CD14-positive monocyte (primary cell): ENCODE results near the gene ADAMTSL2. TPM values are rescaled to one million over a fixed set of nuclear protein-coding genes. Genes with fewer than 3 reads are reported as not detected.

Experiments
- DNase-seq, 3 donors: peaks; one replicate each; pipeline ENCODE4 v3.0.0-alpha.2; 2011 to 2022
- H2AFZ ChIP-seq: 2 replicates; pipeline ENCODE4 v1.6.0; 2012; ENCODE audit warnings: mild to moderate bottlenecking, low read depth, low read length, inconsistent platforms; ENCODE audit not compliant: insufficient read depth, poor library complexity, severe bottlenecking
- H3K27ac ChIP-seq, 2 donors: 1 replicate in 1 of 2; 2 replicates in 1 of 2; pipeline ENCODE4 v1.5.1; 2012 to 2013; ENCODE audit warnings: low read length in 2 of 2, control low read depth in 1 of 2, inconsistent platforms in 1 of 2, low read depth in 1 of 2, mild to moderate bottlenecking in 1 of 2
- H3K27me3 ChIP-seq, 2 donors: one replicate each; pipeline versions ENCODE4 v1.6.0 to v1.6.1; 2011 to 2013; ENCODE audit warnings: low read length in 2 of 2; ENCODE audit not compliant: control insufficient read depth in 2 of 2, insufficient read depth in 2 of 2
- H3K36me3 ChIP-seq, 2 donors: replicated peaks in 1 of 2; 1 replicate in 1 of 2; 2 replicates in 1 of 2; pipeline versions ENCODE4 v1.5.1 to v1.6.1; 2012 to 2013; ENCODE audit warnings: low read length in 2 of 2, control low read depth in 1 of 2, inconsistent platforms in 1 of 2, mild to moderate bottlenecking in 1 of 2; ENCODE audit not compliant: insufficient read depth in 2 of 2, control insufficient read depth in 1 of 2
- H3K4me1 ChIP-seq, 2 donors: 1 replicate in 1 of 2; 2 replicates in 1 of 2; pipeline versions ENCODE4 v1.5.1 to v1.6.1; 2012 to 2013; ENCODE audit warnings: low read length in 2 of 2, control low read depth in 1 of 2, inconsistent platforms in 1 of 2, mild to moderate bottlenecking in 1 of 2, moderate library complexity in 1 of 2; ENCODE audit not compliant: insufficient read depth in 2 of 2, control insufficient read depth in 1 of 2
- H3K4me2 ChIP-seq: replicated peaks from 2 replicates; pipeline ENCODE3; 2012; ENCODE audit warnings: low read length, moderate library complexity, mild to moderate bottlenecking; ENCODE audit not compliant: poor library complexity, severe bottlenecking; ENCODE audit errors: extremely low read depth
- H3K4me3 ChIP-seq, 3 experiments: fragments of 200-600 bp in 1 of 3; sonication (generic) in 1 of 3; replicated peaks in 1 of 3; 1 replicate in 2 of 3; 2 replicates in 1 of 3; pipeline ENCODE4 v1.5.1; 2011 to 2013; ENCODE audit warnings: low read length in 3 of 3, mild to moderate bottlenecking in 3 of 3, control low read depth in 2 of 3, low read depth in 2 of 3, inconsistent platforms in 1 of 3, moderate library complexity in 1 of 3
- H3K79me2 ChIP-seq: 2 replicates; pipeline ENCODE4 v1.6.0; 2012; ENCODE audit warnings: mild to moderate bottlenecking, control low read depth, inconsistent platforms, low read length, moderate library complexity; ENCODE audit not compliant: insufficient read depth
- H3K9ac ChIP-seq: 2 replicates; pipeline ENCODE4 v1.6.0; 2017; ENCODE audit warnings: low read length, mild to moderate bottlenecking; ENCODE audit not compliant: insufficient read depth, poor library complexity, severe bottlenecking
- H3K9me3 ChIP-seq, 2 donors: replicated peaks in 1 of 2; 1 replicate in 1 of 2; 2 replicates in 1 of 2; pipeline versions ENCODE4 v1.5.1 to v1.6.1; 2012 to 2013; ENCODE audit warnings: low read length in 2 of 2, control low read depth in 1 of 2; ENCODE audit not compliant: control insufficient read depth in 1 of 2, insufficient read depth in 1 of 2
- H4K20me1 ChIP-seq: 2 replicates; pipeline ENCODE4 v1.6.0; 2012; ENCODE audit warnings: mild to moderate bottlenecking, low read length, control low read depth, moderate library complexity; ENCODE audit not compliant: insufficient read depth
- H3K27ac Mint-ChIP-seq, 7 donors: one replicate each; pipeline ENCODE4 v1.8.0; 2020; ENCODE audit warnings: mild to moderate bottlenecking in 7 of 7, mixed read lengths in 7 of 7, moderate library complexity in 6 of 7, inconsistent platforms in 2 of 7
- H3K27me3 Mint-ChIP-seq, 3 donors: one replicate each; pipeline ENCODE4 v1.8.0; 2021 to 2022; ENCODE audit warnings: low read depth in 3 of 3, mild to moderate bottlenecking in 3 of 3, mixed read lengths in 3 of 3, moderate library complexity in 3 of 3, inconsistent platforms in 1 of 3
- H3K36me3 Mint-ChIP-seq, 2 donors: one replicate each; pipeline ENCODE4 v1.8.0; 2020; ENCODE audit warnings: mixed read lengths in 2 of 2, inconsistent platforms in 1 of 2, mild to moderate bottlenecking in 1 of 2
- H3K4me1 Mint-ChIP-seq: one replicate; pipeline ENCODE4 v1.8.0; 2020; ENCODE audit warnings: mild to moderate bottlenecking, mixed read lengths
- H3K4me3 Mint-ChIP-seq, 2 donors: one replicate each; pipeline ENCODE4 v1.8.0; 2020; ENCODE audit warnings: mild to moderate bottlenecking in 2 of 2, mixed read lengths in 2 of 2, moderate library complexity in 1 of 2
- H3K9me3 Mint-ChIP-seq, 7 donors: one replicate each; pipeline ENCODE4 v1.8.0; 2020 to 2022; ENCODE audit warnings: mixed read lengths in 7 of 7, mild to moderate bottlenecking in 6 of 7, moderate library complexity in 6 of 7, inconsistent platforms in 2 of 7
- CTCF ChIP-seq: fragments of 200-600 bp; IDR thresholded peaks from one replicate; pipeline ENCODE4 v1.8.0; 2022; ENCODE audit warnings: antibody characterized with exemption, mild to moderate bottlenecking
- WGBS: methylation state at CpG from one replicate; pipeline ENCODE4 v1.1.5; 2013; ENCODE audit warnings: missing lambda C conversion rate; ENCODE audit not compliant: insufficient coverage; 5-methylcytosine and 5-hydroxymethylcytosine counted together
- intact Hi-C, 2 donors: fragments of 100-400 bp; cut with micrococcal nuclease; formaldehyde crosslinking; loops; one replicate each; pipeline versions ENCODE4 v1.15.0 to v1.15.1; 2023
- polyA plus RNA-seq, 3 donors: library from polyadenylated mRNA; depleted of rRNA in 1 of 3; unstranded in 2 of 3; stranded (reverse) in 1 of 3; fragments of 300-500 nt in 2 of 3; fragments of >200 nt in 1 of 3; fragmentation: Illumina TruSeq in 2 of 3; gene quantifications; 1 replicate in 2 of 3; 2 replicates in 1 of 3; pipeline ENCODE4 v1.2.3, GENCODE V29; 2012 to 2021

Gene ADAMTSL2
- polyA plus RNA-seq, 3 donors: 0.08 TPM; not detected in 2

- Mint-ChIP-seq H3K4me3 (peak overlapping the region in 1 of 2 donors; percentile 15), H3K9me3 (peaks cover 0 to 2% (median 0%) of the 10 kb centered on the region in 7 donors), H3K4me1 (peaks cover 3% of the 10 kb centered on the region), H3K27me3 (peaks cover 22 to 44% (median 31%) of the 10 kb centered on the region in 3 donors), H3K36me3 (no peaks in the 10 kb centered on the region), H3K27ac (no peak overlapping the region)
- no peaks in the 10 kb centered on the region for H3K36me3 ChIP-seq
- no peak overlapping the region for H2AFZ ChIP-seq
- TF ChIP-seq CTCF: no peak
- no peak overlapping the region for H3K9ac ChIP-seq
- H3K27ac ChIP-seq: no peak overlapping the region
- 80% methylated on average over 24 of the region's 32 CpGs for WGBS
- H3K9me3 ChIP-seq: no peaks in the 10 kb centered on the region
- H4K20me1 ChIP-seq: no peaks in the 10 kb centered on the region
- H3K4me3 ChIP-seq: no peak overlapping the region
- no peaks in the 10 kb centered on the region for H3K79me2 ChIP-seq
- no peak for DNase-seq
- peaks cover 0 to 34% of the 10 kb centered on the region in 2 donors for H3K27me3 ChIP-seq
- intact Hi-C loops: no loop called here
- no peak overlapping the region for H3K4me2 ChIP-seq
- H3K4me1 ChIP-seq: no peaks in the 10 kb centered on the region
These were observed 40.9 kb downstream of the ADAMTSL2 start for GRCh38 chr9:133575186-133576030.

GRCh38 chr9:133576031-133576874 lies 41.7 kb downstream of the ADAMTSL2 start:
- DNase-seq: no peak
- Histone ChIP-seq H3K4me3 (no peak overlapping the region), H3K4me1 (no peaks in the 10 kb centered on the region), H3K9ac (no peak overlapping the region), H2AFZ (no peak overlapping the region), H3K36me3 (no peaks in the 10 kb centered on the region), H3K9me3 (no peaks in the 10 kb centered on the region), H4K20me1 (no peaks in the 10 kb centered on the region), H3K4me2 (no peak overlapping the region), H3K27me3 (peaks cover 0 to 34% of the 10 kb centered on the region in 2 donors), H3K79me2 (no peaks in the 10 kb centered on the region), H3K27ac (no peak overlapping the region)
- 49% methylated on average over 19 of the region's 23 CpGs for WGBS
- intact Hi-C loops: no loop called here
- TF ChIP-seq CTCF: no peak
- Mint-ChIP-seq H3K27ac (no peak overlapping the region), H3K27me3 (peaks cover 22 to 44% (median 34%) of the 10 kb centered on the region in 3 donors), H3K4me3 (peak overlapping the region in 1 of 2 donors; percentile 73), H3K4me1 (peaks cover 3% of the 10 kb centered on the region), H3K36me3 (no peaks in the 10 kb centered on the region), H3K9me3 (peaks cover 0 to 2% (median 0%) of the 10 kb centered on the region in 7 donors)
